HEK293 (cell line): ENCODE measurements around the gene NHSL2.

Experiments
- KLF7 ChIP-seq: fragments of 450-650 bp; formaldehyde crosslinking; IDR thresholded peaks from 2 replicates; pipeline ENCODE4 v1.5.1; 2016; ENCODE audit warnings: missing biosample characterization, missing genetic modification characterization, borderline replicate concordance
- MZF1 ChIP-seq: fragments of 450-650 bp; formaldehyde crosslinking; IDR thresholded peaks from 2 replicates; pipeline ENCODE4 v1.5.1; 2017; ENCODE audit warnings: missing biosample characterization, missing genetic modification characterization, borderline replicate concordance
- OSR2 ChIP-seq: fragments of 450-650 bp; formaldehyde crosslinking; IDR thresholded peaks from 2 replicates; pipeline ENCODE4 v1.5.1; 2016; ENCODE audit warnings: missing biosample characterization, missing genetic modification characterization
- TRIM28 ChIP-seq: IDR thresholded peaks from 2 replicates; pipeline ENCODE4 v1.6.1; 2011; ENCODE audit warnings: low read length, control low read depth, borderline replicate concordance
- WT1 ChIP-seq: fragments of 450-650 bp; formaldehyde crosslinking; IDR thresholded peaks from 2 replicates; pipeline ENCODE4 v1.5.1; 2016; ENCODE audit warnings: missing biosample characterization, missing genetic modification characterization
- ZBTB11 ChIP-seq: fragments of 450-650 bp; formaldehyde crosslinking; conservative IDR thresholded peaks from 2 replicates; pipeline ENCODE4 v1.5.1; 2016; ENCODE audit warnings: low read depth, missing biosample characterization, missing genetic modification characterization
- ZFP37 ChIP-seq: fragments of 450-650 bp; formaldehyde crosslinking; IDR thresholded peaks from 2 replicates; pipeline ENCODE4 v1.5.1; 2016; ENCODE audit warnings: missing biosample characterization, missing genetic modification characterization
- ZFP69B ChIP-seq: fragments of 450-650 bp; formaldehyde crosslinking; IDR thresholded peaks from 2 replicates; pipeline ENCODE4 v1.5.1; 2016; ENCODE audit warnings: missing biosample characterization, missing genetic modification characterization
- ZNF138 ChIP-seq: fragments of 450-650 bp; formaldehyde crosslinking; IDR thresholded peaks from 2 replicates; pipeline ENCODE4 v1.5.1; 2016; ENCODE audit warnings: missing biosample characterization, missing genetic modification characterization, borderline replicate concordance
- ZNF184 ChIP-seq: fragments of 450-650 bp; IDR thresholded peaks from 2 replicates; pipeline ENCODE4 v1.5.1; 2018; ENCODE audit warnings: missing biosample characterization, mild to moderate bottlenecking, missing genetic modification characterization
- ZNF350 ChIP-seq: fragments of 450-650 bp; formaldehyde crosslinking; IDR thresholded peaks from 2 replicates; pipeline ENCODE4 v1.5.0; 2017; ENCODE audit warnings: missing biosample characterization, mild to moderate bottlenecking, missing genetic modification characterization
- ZNF449 ChIP-seq: fragments of 450-650 bp; formaldehyde crosslinking; IDR thresholded peaks from 2 replicates; pipeline ENCODE4 v1.5.1; 2017; ENCODE audit warnings: missing biosample characterization, mild to moderate bottlenecking, missing genetic modification characterization, moderate library complexity
- ZNF518A ChIP-seq: fragments of 450-650 bp; formaldehyde crosslinking; conservative IDR thresholded peaks from 2 replicates; pipeline ENCODE4 v1.5.1; 2016; ENCODE audit warnings: low read depth, missing biosample characterization, missing genetic modification characterization
- ZNF629 ChIP-seq: fragments of 450-650 bp; formaldehyde crosslinking; IDR thresholded peaks from 2 replicates; pipeline ENCODE4 v1.5.1; 2017; ENCODE audit warnings: missing biosample characterization, missing genetic modification characterization
- ZSCAN30 ChIP-seq: fragments of 450-650 bp; IDR thresholded peaks from 2 replicates; pipeline ENCODE4 v1.5.1; 2018; ENCODE audit warnings: missing biosample characterization, mild to moderate bottlenecking, missing genetic modification characterization, moderate library complexity
- TF ChIP-seq, protein P1 (sequence below): fragments of 450-650 bp; formaldehyde crosslinking; IDR thresholded peaks from 2 replicates; pipeline ENCODE4 v1.5.1; 2017; ENCODE audit warnings: missing biosample characterization, missing genetic modification characterization
- TF ChIP-seq, protein P2 (sequence below): fragments of 450-650 bp; formaldehyde crosslinking; IDR thresholded peaks from 2 replicates; pipeline ENCODE4 v1.5.1; 2016; ENCODE audit warnings: missing biosample characterization, missing genetic modification characterization

Gene NHSL2

DNA sequence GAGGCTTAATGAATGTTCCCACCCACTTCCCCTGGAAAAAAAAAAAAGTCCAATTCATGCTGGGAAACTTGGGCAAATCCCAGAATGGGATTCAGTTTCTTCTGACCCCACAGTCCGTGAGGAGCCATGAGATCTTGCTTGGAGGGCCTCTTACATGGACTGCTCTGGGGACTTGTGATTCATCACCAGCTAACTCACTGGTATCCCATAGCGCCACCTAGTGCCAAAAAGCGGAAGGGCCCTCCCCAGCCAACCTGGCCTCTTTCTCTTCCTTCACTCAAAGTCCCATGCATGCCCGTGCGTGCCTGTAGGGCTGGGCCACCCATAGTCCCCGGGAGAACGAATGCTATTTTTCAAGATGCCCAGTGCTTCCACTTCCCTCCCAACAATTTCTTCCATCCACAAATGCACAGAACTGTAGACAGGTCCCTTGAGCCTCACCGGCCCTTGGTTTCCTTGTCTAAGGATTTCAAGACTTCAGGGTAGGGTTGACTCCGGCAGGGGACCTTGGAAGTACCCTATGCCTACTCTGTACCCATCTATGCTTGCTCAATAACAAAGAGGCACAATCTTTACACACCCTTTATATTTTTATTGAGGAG lies 216.0 kb downstream of the NHSL2 start (continued):
- TF ChIP-seq ZNF518A (tag by site-specific recombination) = no peak
- TF ChIP-seq, protein P1, sequence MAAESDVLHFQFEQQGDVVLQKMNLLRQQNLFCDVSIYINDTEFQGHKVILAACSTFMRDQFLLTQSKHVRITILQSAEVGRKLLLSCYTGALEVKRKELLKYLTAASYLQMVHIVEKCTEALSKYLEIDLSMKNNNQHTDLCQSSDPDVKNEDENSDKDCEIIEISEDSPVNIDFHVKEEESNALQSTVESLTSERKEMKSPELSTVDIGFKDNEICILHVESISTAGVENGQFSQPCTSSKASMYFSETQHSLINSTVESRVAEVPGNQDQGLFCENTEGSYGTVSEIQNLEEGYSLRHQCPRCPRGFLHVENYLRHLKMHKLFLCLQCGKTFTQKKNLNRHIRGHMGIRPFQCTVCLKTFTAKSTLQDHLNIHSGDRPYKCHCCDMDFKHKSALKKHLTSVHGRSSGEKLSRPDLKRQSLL (tag by site-specific recombination) = no peak
- 0 out of 2 replicates have a peak, but pooled peaks have one; percentile 24 for TF ChIP-seq MZF1
- no peak for TF ChIP-seq OSR2 (tag by site-specific recombination)
- no peak for TF ChIP-seq ZFP69B (tag by site-specific recombination)
- TF ChIP-seq ZNF629 (tag by site-specific recombination) = no peak; the same call in 1 of the 2 replicates
- TF ChIP-seq ZSCAN30 (tag by site-specific recombination) = peak; percentile 11; the same call in 1 of the 2 replicates
- TF ChIP-seq WT1 (tag by site-specific recombination) = no peak
- TF ChIP-seq ZNF184 (tag by site-specific recombination) = no peak
- TF ChIP-seq ZNF449 = peak; percentile 61; the same call in 1 of the 2 replicates
- TF ChIP-seq ZNF350 (tag by site-specific recombination) = no peak
- no peak for TF ChIP-seq ZNF138 (tag by site-specific recombination)
- TF ChIP-seq ZBTB11 = no peak
- no peak for TF ChIP-seq KLF7 (tag by site-specific recombination)
- TF ChIP-seq, protein P2, sequence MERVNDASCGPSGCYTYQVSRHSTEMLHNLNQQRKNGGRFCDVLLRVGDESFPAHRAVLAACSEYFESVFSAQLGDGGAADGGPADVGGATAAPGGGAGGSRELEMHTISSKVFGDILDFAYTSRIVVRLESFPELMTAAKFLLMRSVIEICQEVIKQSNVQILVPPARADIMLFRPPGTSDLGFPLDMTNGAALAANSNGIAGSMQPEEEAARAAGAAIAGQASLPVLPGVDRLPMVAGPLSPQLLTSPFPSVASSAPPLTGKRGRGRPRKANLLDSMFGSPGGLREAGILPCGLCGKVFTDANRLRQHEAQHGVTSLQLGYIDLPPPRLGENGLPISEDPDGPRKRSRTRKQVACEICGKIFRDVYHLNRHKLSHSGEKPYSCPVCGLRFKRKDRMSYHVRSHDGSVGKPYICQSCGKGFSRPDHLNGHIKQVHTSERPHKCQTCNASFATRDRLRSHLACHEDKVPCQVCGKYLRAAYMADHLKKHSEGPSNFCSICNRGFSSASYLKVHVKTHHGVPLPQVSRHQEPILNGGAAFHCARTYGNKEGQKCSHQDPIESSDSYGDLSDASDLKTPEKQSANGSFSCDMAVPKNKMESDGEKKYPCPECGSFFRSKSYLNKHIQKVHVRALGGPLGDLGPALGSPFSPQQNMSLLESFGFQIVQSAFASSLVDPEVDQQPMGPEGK = peak; percentile 62
- 0 out of 2 replicates have a peak, but pooled peaks have one; percentile 49 for TF ChIP-seq ZFP37 (tag by site-specific recombination)
- TF ChIP-seq TRIM28 = peak; percentile 55; the same call in 1 of the 2 replicates
